Neuron (in vitro differentiated cells): Measurements from ENCODE around the gene ZNF142.

Source experiments
- H2AFZ ChIP-seq: one replicate; pipeline ENCODE4 v1.6.1; 2013; ENCODE audit warnings: low read depth, mild to moderate bottlenecking, inconsistent platforms, low read length, moderate library complexity
- H3K27me3 ChIP-seq: one replicate; pipeline ENCODE4 v1.6.1; 2013; ENCODE audit warnings: low read length; ENCODE audit not compliant: insufficient read depth
- H3K36me3 ChIP-seq: one replicate; pipeline ENCODE4 v1.6.1; 2013; ENCODE audit warnings: low read length; ENCODE audit not compliant: insufficient read depth
- H3K4me1 ChIP-seq: one replicate; pipeline ENCODE4 v1.6.1; 2013; ENCODE audit warnings: low read length; ENCODE audit not compliant: insufficient read depth
- H3K4me3 ChIP-seq: 2 replicates; pipeline ENCODE4 v1.5.1; 2013; ENCODE audit warnings: mild to moderate bottlenecking, low read length, moderate library complexity
- H3K9me3 ChIP-seq: one replicate; pipeline ENCODE4 v1.6.1; 2013; ENCODE audit warnings: low read length

Gene ZNF142

DNA sequence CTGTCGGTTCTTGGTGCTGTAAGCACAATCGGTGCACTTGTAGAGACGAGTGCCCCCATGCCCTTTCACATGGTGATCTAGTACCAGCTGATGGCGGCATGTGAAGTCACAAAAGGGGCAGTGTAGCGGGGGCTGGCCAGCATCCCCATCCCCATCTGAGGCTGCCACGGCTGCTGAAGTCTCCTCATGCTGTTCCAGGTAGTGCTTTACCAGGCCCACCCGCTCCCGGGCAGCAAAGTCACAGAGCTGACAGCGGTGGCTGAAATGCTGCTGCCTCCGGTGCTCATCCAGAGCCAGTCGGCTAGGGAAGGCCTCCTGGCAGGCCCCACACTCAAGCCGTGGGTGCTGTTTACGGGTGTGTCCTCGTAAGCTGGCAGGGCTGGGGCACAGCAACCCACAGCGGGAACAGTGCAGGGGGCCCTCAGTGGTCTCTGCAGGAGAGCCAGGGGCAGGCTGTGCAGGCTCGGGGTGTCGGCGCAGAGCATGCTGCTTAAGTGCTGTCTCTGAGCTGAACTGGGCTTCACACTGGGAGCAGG is 17.2 kb downstream of the ZNF142 start:
- no peaks in the 10 kb centered on the region for H3K4me1 ChIP-seq
- no peak overlapping the region for H3K4me3 ChIP-seq
- H3K36me3 ChIP-seq = peaks cover 90% of the 10 kb centered on the region
- no peaks in the 10 kb centered on the region for H3K9me3 ChIP-seq
- H3K27me3 ChIP-seq = no peaks in the 10 kb centered on the region
- H2AFZ ChIP-seq = no peak overlapping the region

DNA sequence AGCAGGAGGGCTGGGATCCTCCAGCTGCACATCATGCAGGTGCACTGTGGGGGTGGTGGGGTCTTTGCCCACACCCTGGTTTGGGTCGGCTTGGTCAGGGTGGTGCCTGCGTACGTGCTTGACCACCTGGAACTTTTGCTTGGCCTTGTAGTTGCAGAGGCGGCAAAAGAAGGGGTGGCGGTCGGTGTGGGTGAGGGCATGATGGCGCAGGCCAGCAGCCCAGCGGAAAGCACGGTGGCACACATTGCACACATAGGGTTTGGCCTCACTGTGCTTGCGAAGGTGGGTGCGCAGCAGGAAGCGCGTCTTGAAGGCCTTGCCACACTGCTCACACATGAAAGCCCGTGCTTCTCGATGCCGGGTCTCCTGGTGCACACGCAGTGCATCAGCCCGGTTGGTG is 21.1 kb downstream of the ZNF142 start:
- Histone ChIP-seq H3K27me3 (no peaks in the 10 kb centered on the region), H3K4me3 (no peak overlapping the region), H3K4me1 (no peaks in the 10 kb centered on the region), H2AFZ (no peak overlapping the region), H3K9me3 (no peaks in the 10 kb centered on the region), H3K36me3 (peaks cover 82% of the 10 kb centered on the region)

DNA sequence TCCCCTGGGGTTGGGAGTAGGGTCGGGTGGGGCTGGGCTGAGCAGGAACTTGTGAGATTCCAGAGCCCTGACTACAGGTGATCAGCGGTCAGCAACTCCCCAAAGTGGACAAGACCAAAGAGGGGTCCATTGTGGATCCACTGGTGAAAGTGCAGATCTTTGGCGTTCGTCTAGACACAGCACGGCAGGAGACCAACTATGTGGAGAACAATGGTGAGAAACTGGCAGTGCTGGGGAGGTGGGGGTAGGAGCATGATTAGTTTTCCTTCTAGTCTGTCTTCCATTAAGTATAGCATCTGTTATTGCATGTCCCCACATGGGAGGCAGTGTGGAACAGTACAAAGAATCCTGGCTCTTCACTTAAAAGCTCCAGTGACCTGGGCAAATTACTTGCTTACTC is 23.7 kb downstream of the ZNF142 start:
- Histone ChIP-seq H3K4me3 (no peak overlapping the region), H3K36me3 (peaks cover 64% of the 10 kb centered on the region), H3K4me1 (no peaks in the 10 kb centered on the region), H3K27me3 (no peaks in the 10 kb centered on the region), H2AFZ (no peak overlapping the region), H3K9me3 (no peaks in the 10 kb centered on the region)

DNA sequence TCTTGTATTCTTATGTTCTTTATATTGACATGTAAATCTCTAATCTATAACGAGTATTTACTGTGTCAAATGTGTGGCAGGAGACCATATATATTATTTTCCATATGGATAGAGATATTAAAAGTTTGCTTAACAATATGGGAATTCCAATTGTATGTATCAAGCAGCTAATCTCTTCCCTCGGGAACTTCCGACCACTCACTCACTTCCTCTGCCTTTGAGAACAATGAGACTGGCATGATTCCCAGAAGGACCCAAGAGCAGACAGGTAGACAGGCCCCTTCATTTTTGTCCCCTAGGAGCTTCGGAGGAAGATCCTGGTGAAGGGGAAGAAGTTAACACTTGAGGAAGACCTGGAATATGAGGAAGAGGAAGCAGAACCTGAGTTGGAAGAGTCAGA is 27.6 kb downstream of the ZNF142 start:
- Histone ChIP-seq H3K36me3 (peaks cover 29% of the 10 kb centered on the region), H3K4me1 (no peaks in the 10 kb centered on the region)

DNA sequence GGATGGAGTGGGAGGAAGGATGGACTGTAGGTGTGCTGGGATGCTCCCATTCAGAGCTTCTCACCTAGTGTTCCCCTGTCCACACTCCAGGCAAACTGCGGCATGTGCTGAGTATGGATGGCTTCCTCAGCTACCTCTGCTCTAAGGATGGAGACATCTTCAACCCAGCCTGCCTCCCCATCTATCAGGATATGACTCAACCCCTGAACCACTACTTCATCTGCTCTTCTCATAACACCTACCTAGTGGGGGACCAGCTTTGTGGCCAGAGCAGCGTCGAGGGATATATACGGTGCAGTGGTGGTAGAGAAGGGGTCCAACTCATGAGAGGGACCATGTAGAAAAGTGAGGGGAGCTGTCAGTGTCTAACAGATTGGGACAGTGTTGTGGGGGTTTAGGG is 31.5 kb downstream of the ZNF142 start:
- H3K4me1 ChIP-seq = no peaks in the 10 kb centered on the region

More for the DNA sequence above, 27.6 kb downstream of the ZNF142 start:
- no peak overlapping the region for H2AFZ ChIP-seq
- H3K27me3 ChIP-seq = no peaks in the 10 kb centered on the region
- H3K4me3 ChIP-seq = no peak overlapping the region
- H3K9me3 ChIP-seq = no peaks in the 10 kb centered on the region

DNA sequence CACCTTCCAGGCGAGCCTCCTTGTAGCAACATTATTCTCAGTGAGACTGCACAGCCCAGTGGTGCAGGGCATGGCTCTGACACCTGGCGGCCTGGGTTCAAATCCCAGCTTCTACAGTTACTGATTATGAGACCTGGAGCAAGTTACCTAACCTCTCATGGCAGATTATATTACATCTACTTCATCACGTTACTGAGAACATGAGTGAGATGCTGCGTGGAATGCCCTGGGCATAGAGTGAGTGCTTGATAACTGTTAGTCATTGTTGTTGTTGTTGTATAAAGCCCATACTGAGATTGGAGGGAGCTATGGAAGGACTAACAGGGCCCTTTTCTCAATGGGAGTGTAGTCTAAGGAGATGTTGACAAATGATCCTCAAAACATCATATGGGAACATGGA is 33.1 kb downstream of the ZNF142 start:
- no peak overlapping the region for H2AFZ ChIP-seq
- no peaks in the 10 kb centered on the region for H3K27me3 ChIP-seq
- H3K4me1 ChIP-seq = no peaks in the 10 kb centered on the region
- no peaks in the 10 kb centered on the region for H3K9me3 ChIP-seq
- H3K4me3 ChIP-seq = no peak overlapping the region
- peaks cover 5% of the 10 kb centered on the region for H3K36me3 ChIP-seq

More for the DNA sequence above, 31.5 kb downstream of the ZNF142 start:
- Histone ChIP-seq H3K9me3 (no peaks in the 10 kb centered on the region), H2AFZ (no peak overlapping the region), H3K36me3 (peaks cover 7% of the 10 kb centered on the region), H3K27me3 (no peaks in the 10 kb centered on the region), H3K4me3 (no peak overlapping the region)

DNA sequence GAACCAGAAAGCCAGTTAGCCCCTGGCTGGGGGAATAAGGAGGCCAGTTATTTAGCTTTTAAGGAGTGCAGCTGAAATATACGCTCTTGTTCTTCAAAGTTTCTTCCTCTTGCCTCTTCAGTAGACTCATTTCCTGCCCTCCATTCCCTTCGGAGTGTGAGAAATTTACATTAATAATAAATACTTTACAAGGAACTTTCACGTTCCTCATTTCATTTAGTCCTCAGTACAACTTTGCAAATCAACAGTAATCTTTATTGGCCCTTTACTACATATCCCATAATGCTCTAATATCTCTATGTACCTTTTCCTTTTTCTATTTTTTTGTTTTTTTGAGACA is 36.1 kb downstream of the ZNF142 start:
- no peaks in the 10 kb centered on the region for H3K9me3 ChIP-seq

DNA sequence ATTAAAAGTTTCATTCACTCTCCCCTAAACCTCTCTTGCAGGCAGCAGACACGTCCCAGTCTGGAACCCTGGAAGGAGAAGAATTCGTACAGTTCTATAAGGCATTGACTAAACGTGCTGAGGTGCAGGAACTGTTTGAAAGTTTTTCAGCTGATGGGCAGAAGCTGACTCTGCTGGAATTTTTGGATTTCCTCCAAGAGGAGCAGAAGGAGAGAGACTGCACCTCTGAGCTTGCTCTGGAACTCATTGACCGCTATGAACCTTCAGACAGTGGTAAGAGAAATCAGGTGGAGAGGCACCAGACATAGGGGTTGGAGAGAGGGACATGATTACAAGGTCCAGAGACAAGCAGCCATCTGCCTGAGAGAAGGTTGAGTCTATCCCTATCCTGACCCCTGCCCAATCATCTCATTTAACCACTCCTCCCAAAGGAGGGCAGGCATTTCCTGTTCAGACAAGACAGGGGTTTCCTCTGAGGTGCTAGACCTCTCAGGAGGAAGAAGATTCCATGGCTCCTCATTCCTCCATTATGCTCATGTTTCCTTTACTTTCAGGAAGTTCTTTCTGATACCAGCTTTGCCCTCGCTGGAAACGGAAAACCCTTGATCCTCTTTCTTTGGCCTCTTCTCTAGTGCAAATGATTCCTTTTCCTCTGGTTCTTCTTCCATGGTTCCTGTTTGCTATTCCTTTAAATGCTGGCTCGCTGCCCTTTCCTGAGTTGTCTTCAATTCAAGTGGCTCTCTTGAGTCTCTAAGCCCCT is 36.6 kb downstream of the ZNF142 start:
- peaks cover 5% of the 10 kb centered on the region for H3K36me3 ChIP-seq
- H2AFZ ChIP-seq = no peak overlapping the region
- no peaks in the 10 kb centered on the region for H3K9me3 ChIP-seq
- H3K4me3 ChIP-seq = no peak overlapping the region
- H3K27me3 ChIP-seq = no peaks in the 10 kb centered on the region
- H3K4me1 ChIP-seq = no peaks in the 10 kb centered on the region

More for the DNA sequence above, 36.1 kb downstream of the ZNF142 start:
- Histone ChIP-seq H3K4me3 (no peak overlapping the region), H3K4me1 (no peaks in the 10 kb centered on the region), H3K27me3 (no peaks in the 10 kb centered on the region), H2AFZ (no peak overlapping the region), H3K36me3 (peaks cover 5% of the 10 kb centered on the region)

DNA sequence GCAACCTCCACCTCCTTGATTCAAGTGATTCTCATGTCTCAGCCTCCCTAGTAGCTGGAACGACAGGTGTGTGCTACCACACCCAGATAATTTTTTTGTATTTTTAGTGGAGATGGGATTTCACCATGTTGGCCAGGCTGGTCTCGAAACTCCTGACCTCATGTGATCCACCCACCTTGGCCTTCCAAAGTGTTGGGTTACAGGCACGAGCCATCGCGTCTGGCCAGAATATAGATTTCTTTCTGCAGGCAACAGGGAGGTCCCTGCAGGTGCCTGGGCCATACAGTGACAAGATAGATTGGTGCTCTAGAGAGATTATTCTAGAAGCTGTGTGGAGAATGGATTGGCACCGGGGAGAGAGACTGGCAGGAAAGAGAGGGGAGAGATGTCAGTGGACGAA is 38.4 kb downstream of the ZNF142 start:
- Histone ChIP-seq H3K9me3 (no peaks in the 10 kb centered on the region), H3K4me1 (no peaks in the 10 kb centered on the region), H2AFZ (no peak overlapping the region), H3K36me3 (peaks cover 5% of the 10 kb centered on the region), H3K4me3 (no peak overlapping the region), H3K27me3 (no peaks in the 10 kb centered on the region)

DNA sequence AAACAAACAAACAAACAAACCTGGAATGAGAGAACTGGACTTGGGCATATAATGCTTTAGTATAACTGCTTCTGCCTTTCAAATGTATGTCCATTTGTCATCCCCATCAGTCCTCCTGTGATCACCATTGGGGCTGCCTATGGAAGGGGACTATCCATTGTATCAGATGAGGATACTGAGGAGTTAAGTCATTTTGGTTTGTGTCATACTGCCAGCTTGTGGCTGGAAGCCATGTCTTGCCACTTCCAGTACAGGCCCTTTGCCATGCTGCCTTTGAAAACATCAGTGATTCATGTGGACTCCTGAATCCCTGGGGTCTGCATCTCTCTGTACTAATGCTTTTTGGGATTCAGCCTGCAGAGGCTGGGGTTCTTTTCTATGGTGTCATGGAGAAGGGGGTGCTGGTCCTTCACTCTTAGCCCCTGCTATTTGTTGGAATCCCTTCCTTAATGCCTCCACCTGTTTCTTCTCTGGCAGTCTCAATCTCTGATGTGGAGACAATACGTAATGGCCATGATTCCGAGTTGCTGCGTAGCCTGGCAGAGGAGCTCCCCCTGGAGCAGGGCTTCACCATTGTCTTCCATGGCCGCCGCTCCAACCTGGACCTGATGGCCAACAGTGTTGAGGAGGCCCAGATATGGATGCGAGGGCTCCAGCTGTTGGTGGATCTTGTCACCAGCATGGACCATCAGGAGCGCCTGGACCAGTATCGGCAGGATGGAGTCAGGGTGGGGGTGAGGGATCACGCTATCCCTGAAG is 41.1 kb downstream of the ZNF142 start:
- Histone ChIP-seq H3K4me3 (no peak overlapping the region), H2AFZ (no peak overlapping the region), H3K9me3 (no peaks in the 10 kb centered on the region), H3K4me1 (no peaks in the 10 kb centered on the region), H3K36me3 (peaks cover 5% of the 10 kb centered on the region), H3K27me3 (no peaks in the 10 kb centered on the region)

DNA sequence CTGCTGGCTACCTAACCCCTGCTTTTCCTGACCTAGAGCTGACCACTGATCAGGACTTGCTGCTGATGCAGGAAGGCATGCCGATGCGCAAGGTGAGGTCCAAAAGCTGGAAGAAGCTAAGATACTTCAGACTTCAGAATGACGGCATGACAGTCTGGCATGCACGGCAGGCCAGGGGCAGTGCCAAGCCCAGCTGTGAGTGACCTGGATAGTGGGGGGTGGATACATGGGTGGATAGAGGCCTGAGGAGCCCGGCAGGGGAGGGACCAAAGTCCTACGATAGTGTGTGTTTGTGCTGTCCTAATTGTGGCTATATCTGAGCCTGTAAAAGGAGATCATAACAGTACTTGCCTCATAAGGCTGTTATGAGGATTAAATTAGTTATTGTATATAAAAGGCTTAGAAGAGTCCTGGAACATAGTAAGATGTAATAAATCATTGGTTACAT is 43.5 kb downstream of the ZNF142 start:
- Histone ChIP-seq H2AFZ (no peak overlapping the region), H3K36me3 (no peaks in the 10 kb centered on the region), H3K27me3 (no peaks in the 10 kb centered on the region), H3K4me3 (no peak overlapping the region), H3K9me3 (no peaks in the 10 kb centered on the region), H3K4me1 (no peaks in the 10 kb centered on the region)

DNA sequence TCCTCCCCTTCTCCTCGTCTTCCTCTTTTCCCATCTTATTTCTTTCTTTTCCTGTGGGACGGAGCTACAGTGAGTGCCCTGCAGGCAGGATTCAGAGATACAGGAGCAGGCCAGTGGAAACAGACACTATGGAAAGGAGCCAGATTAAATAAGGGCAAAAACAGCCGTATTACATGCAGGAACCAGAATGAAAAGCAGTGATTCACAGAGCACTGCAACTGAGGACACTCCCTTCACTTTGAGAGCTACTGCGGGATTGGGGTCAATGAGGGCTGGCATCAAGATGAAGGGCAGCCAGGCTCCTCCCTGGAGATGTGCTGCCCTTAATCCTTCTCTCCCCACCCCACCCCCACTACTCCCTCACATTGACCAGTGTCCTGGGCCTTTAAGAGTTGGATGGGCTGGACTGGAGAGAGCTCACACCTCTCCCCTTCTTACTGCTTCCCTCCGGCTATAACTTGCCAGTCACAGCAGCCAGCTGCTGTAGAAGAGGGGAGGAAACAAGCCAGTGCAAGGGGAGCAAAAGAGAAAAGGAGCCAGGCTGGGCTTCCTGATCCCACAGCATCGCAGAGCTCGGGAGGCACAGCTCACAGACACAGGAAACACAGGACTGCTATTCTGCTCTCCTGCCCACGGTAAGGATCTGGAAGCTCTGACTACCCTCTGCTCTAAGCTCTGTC is 51.8 kb downstream of the ZNF142 start, which contains the start of gene PLCD4:
PLCD4 (plus strand) TSS at position 464 of the 680 bp plus-strand sequence. CDS start 7,841 bp downstream, outside the sequence.
- H3K36me3 ChIP-seq = no peaks in the 10 kb centered on the region
- H3K9me3 ChIP-seq = no peaks in the 10 kb centered on the region
- H3K4me3 ChIP-seq = peak within 1 kb of the TSS; percentile 34
- no peaks in the 10 kb centered on the region for H3K27me3 ChIP-seq
- H2AFZ ChIP-seq = peak within 1 kb of the TSS; percentile 80
- H3K4me1 ChIP-seq = peaks cover 11% of the 10 kb centered on the region

DNA sequence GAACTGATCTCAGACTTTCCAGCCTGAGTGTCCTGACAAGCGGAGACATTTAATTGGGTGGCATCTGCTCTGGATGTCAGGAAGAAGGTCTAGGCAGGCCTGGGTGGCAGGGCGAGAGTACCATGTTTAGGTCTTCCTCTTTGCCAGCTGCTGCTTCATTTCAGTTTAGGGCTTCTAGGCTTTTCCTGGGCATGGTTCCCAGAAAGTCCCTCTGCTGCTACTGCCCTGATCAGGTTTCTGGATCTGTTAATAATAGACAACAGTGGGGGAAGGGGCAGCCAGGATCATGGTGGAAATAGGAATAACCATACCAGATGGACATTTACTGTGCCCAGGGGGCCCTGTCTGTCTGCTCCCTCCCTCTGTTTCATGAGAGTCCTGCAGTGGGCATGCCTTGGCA is 54.0 kb downstream of the ZNF142 start:
- Histone ChIP-seq H3K4me1 (peaks cover 11% of the 10 kb centered on the region), H3K9me3 (no peaks in the 10 kb centered on the region), H2AFZ (no peak overlapping the region), H3K27me3 (no peaks in the 10 kb centered on the region), H3K36me3 (no peaks in the 10 kb centered on the region), H3K4me3 (no peak overlapping the region)
